Measurements from ENCODE around the gene NDUFB8. TPM values are rescaled to one million over a fixed set of nuclear protein-coding genes. Genes with fewer than 3 reads are reported as not detected.
A peak's percentile ranks its signal among the peaks of the same experiment; 100 is the strongest.

The NDUFB8 gene
- total RNA-seq, 5 donors from 2014 or later (not counting 1 experiment from before 2014, with no cell fraction given), result 138 to 175 (median 166) TPM

- Mint-ChIP-seq H3K27me3 (no peaks in the 10 kb centered on the region), H3K27ac (no peak overlapping the region)
- WGBS (ENCODE audit: insufficient coverage), result no CpG with 5 or more reads among the region's 5 CpGs
Measured at GRCh38 chr10:100522107-100522801, 7.4 kb downstream of the NDUFB8 start.

GRCh38 chr10:100520811-100521210 is 8.9 kb downstream of the NDUFB8 start:
- Mint-ChIP-seq H3K27me3 (no peaks in the 10 kb centered on the region), H3K4me1 (peaks cover 16 to 18% (median 17%) of the 10 kb centered on the region in 3 donors), H3K27ac (peak overlapping the region in 1 of 2 donors; percentile 55), H3K36me3 (peaks cover 27% of the 10 kb centered on the region), H3K4me3 (no peak overlapping the region), H3K9me3 (no peaks in the 10 kb centered on the region)
- ATAC-seq (replicated peaks in 1 of 4), result no peak
- Histone ChIP-seq H3K9me3 (no peaks in the 10 kb centered on the region), H3K27me3 (replicated peaks in 1 of 2; ENCODE audit: control insufficient read depth in 2 of 2, extremely low read depth in 1 of 2, insufficient read depth in 2 of 2, low read length in 1 of 2) (no peaks in the 10 kb centered on the region), H3K4me3 (ENCODE audit: control insufficient read depth in 1 of 2, extremely low read depth in 1 of 2, low read length in 1 of 2) (no peak overlapping the region), H3K36me3 (ENCODE audit: control insufficient read depth in 2 of 2, extremely low read depth in 1 of 2, insufficient read depth in 1 of 2, low read length in 1 of 2) (peaks cover 2 to 29% of the 10 kb centered on the region in 2 donors), H3K4me1 (ENCODE audit: control insufficient read depth in 1 of 2, extremely low read depth in 1 of 2, insufficient read depth in 2 of 2, low read length in 2 of 2) (peaks cover 7 to 11% of the 10 kb centered on the region in 2 experiments), H3K27ac (ENCODE audit: low read length) (no peak overlapping the region)
- DNase-seq, result no peak
- POLR2A ChIA-PET, result interaction anchor here in 1 of 2 donors (0.5 kb wide), 1 partner anchor 1509 kb away, joined by 4 read pairs; no protein-coding TSS in a partner anchor
- CTCF ChIA-PET, result interaction anchor here in 1 of 2 donors (0.6 to 0.8 kb wide), 3 partner anchors 11 to 183 kb away, joined by 3 to 5 read pairs (median 4); no protein-coding TSS in a partner anchor
- no CpG with 5 or more reads among the region's 3 CpGs for WGBS (ENCODE audit: insufficient coverage)

More at GRCh38 chr10:100522107-100522801, 7.4 kb downstream of the NDUFB8 start:
- Histone ChIP-seq H3K4me3 (ENCODE audit: control insufficient read depth in 1 of 2, extremely low read depth in 1 of 2, low read length in 1 of 2) (no peak overlapping the region), H3K4me1 (ENCODE audit: control insufficient read depth in 1 of 2, extremely low read depth in 1 of 2, insufficient read depth in 2 of 2, low read length in 2 of 2) (peaks cover 9 to 11% of the 10 kb centered on the region in 2 experiments), H3K27me3 (replicated peaks in 1 of 2; ENCODE audit: control insufficient read depth in 2 of 2, extremely low read depth in 1 of 2, insufficient read depth in 2 of 2, low read length in 1 of 2) (no peaks in the 10 kb centered on the region), H3K27ac (ENCODE audit: low read length) (no peak overlapping the region), H3K9me3 (no peaks in the 10 kb centered on the region), H3K36me3 (ENCODE audit: control insufficient read depth in 2 of 2, extremely low read depth in 1 of 2, insufficient read depth in 1 of 2, low read length in 1 of 2) (peaks cover 2 to 43% of the 10 kb centered on the region in 2 donors)
- Mint-ChIP-seq H3K4me1 (peaks cover 25 to 28% (median 26%) of the 10 kb centered on the region in 3 donors), H3K36me3 (peaks cover 29% of the 10 kb centered on the region), H3K4me3 (no peak overlapping the region), H3K9me3 (no peaks in the 10 kb centered on the region)
- ATAC-seq (replicated peaks in 1 of 4), result no peak
- DNase-seq, result no peak
- POLR2A ChIA-PET, result interaction anchor here (0.6 to 1.0 kb wide), 3 partner anchors 12 to 149 kb away, joined by 3 to 4 read pairs (median 3); partner anchors contain the start of gene HIF1AN (in 1 of the 2)
- CTCF ChIA-PET, result interaction anchor here in 1 of 2 donors (0.8 to 2.1 kb wide), 2 partner anchors 11 to 12 kb away, joined by 3 to 15 read pairs; no protein-coding TSS in a partner anchor

GRCh38 chr10:100519311-100520051 is 10.2 kb downstream of the NDUFB8 start, which contains the start of gene SEC31B:
TSS of gene SEC31B (minus strand) at chr10:100519861. CDS start at chr10:100516952, 2,909 bp downstream.
- 62% methylated on average over 70 of the region's 72 CpGs for WGBS (ENCODE audit: insufficient coverage)
- H3K27ac Mint-ChIP-seq, result peak within 1 kb of the TSS in 1 of 2 donors; percentile 55
- no peak for DNase-seq

GRCh38 chr10:100518761-100519241 is 10.9 kb downstream of the NDUFB8 start:
- Histone ChIP-seq H3K36me3 (ENCODE audit: control insufficient read depth in 2 of 2, extremely low read depth in 1 of 2, insufficient read depth in 1 of 2, low read length in 1 of 2) (peaks cover 1 to 9% of the 10 kb centered on the region in 2 donors), H3K27ac (ENCODE audit: low read length) (no peak overlapping the region), H3K4me3 (ENCODE audit: control insufficient read depth in 1 of 2, extremely low read depth in 1 of 2, low read length in 1 of 2) (peak overlapping the region in 1 of 2 donors; percentile 46), H3K9me3 (no peaks in the 10 kb centered on the region), H3K4me1 (ENCODE audit: control insufficient read depth in 1 of 2, extremely low read depth in 1 of 2, insufficient read depth in 2 of 2, low read length in 2 of 2) (peaks cover 7 to 11% of the 10 kb centered on the region in 2 experiments), H3K27me3 (replicated peaks in 1 of 2; ENCODE audit: control insufficient read depth in 2 of 2, extremely low read depth in 1 of 2, insufficient read depth in 2 of 2, low read length in 1 of 2) (no peaks in the 10 kb centered on the region)
- peak overlapping the region in 1 of 3 donors; percentile 17 for H3K4me3 Mint-ChIP-seq
- no peaks in the 10 kb centered on the region for H3K27me3 Mint-ChIP-seq
- peaks cover 20% of the 10 kb centered on the region for H3K36me3 Mint-ChIP-seq
- H3K27ac Mint-ChIP-seq, result peak overlapping the region in 1 of 2 donors; percentile 28
- ChIA-PET POLR2A (interaction anchor here in 1 of 2 donors (0.6 to 1.1 kb wide), 2 partner anchors 10 to 173 kb away, joined by 3 read pairs; no protein-coding TSS in a partner anchor), CTCF (interaction anchor here (0.5 to 2.6 kb wide), 37 partner anchors 8 to 443 kb away, joined by 3 to 56 read pairs (median 4); partner anchors contain the start of genes HIF1AN (in 1 of the 2), NDUFB8 (in 1 of the 2) and SCD (in 1 of the 2))
- H3K9me3 Mint-ChIP-seq, result no peaks in the 10 kb centered on the region
- peaks cover 11 to 15% (median 12%) of the 10 kb centered on the region in 3 donors for H3K4me1 Mint-ChIP-seq
- DNase-seq, result peak in 27 of 35 experiments; percentile 12 to 77 (median 46)
- no CpG with 5 or more reads among the region's 7 CpGs for WGBS (ENCODE audit: insufficient coverage)
- peak; percentile 65 to 78 (median 72) for ATAC-seq (replicated peaks in 1 of 4)

More at GRCh38 chr10:100519311-100520051, 10.2 kb downstream of the NDUFB8 start, which contains the start of gene SEC31B:
- H3K36me3 Mint-ChIP-seq, result peaks cover 21% of the 10 kb centered on the region
- CTCF ChIA-PET, result interaction anchor here (0.6 to 2.6 kb wide), 28 partner anchors 7 to 306 kb away, joined by 3 to 56 read pairs (median 4); partner anchors contain the start of genes HIF1AN (in 1 of the 2), NDUFB8 (in 1 of the 2) and SCD (in 1 of the 2)
- no peaks in the 10 kb centered on the region for H3K27me3 Mint-ChIP-seq
- H3K4me1 Mint-ChIP-seq, result peaks cover 11 to 16% (median 12%) of the 10 kb centered on the region in 3 donors
- Histone ChIP-seq H3K9me3 (no peaks in the 10 kb centered on the region), H3K4me3 (ENCODE audit: control insufficient read depth in 1 of 2, extremely low read depth in 1 of 2, low read length in 1 of 2) (peak within 1 kb of the TSS in 1 of 2 donors; percentile 46), H3K36me3 (ENCODE audit: control insufficient read depth in 2 of 2, extremely low read depth in 1 of 2, insufficient read depth in 1 of 2, low read length in 1 of 2) (peaks cover 2 to 16% of the 10 kb centered on the region in 2 donors), H3K27me3 (replicated peaks in 1 of 2; ENCODE audit: control insufficient read depth in 2 of 2, extremely low read depth in 1 of 2, insufficient read depth in 2 of 2, low read length in 1 of 2) (no peaks in the 10 kb centered on the region), H3K4me1 (ENCODE audit: control insufficient read depth in 1 of 2, extremely low read depth in 1 of 2, insufficient read depth in 2 of 2, low read length in 2 of 2) (peaks cover 7 to 11% of the 10 kb centered on the region in 2 experiments), H3K27ac (ENCODE audit: low read length) (no peak within 1 kb of the TSS)
- H3K4me3 Mint-ChIP-seq, result peak within 1 kb of the TSS in 1 of 3 donors; percentile 17
- peak in 3 of 4 experiments; percentile 18 to 20 (median 19) for ATAC-seq (replicated peaks in 1 of 4)
- no peaks in the 10 kb centered on the region for H3K9me3 Mint-ChIP-seq
- POLR2A ChIA-PET, result interaction anchor here in 1 of 2 donors (1.1 kb wide), 1 partner anchor 11 kb away, joined by 3 read pairs; no protein-coding TSS in a partner anchor

- Histone ChIP-seq H3K4me1 (ENCODE audit: control insufficient read depth in 1 of 2, extremely low read depth in 1 of 2, insufficient read depth in 2 of 2, low read length in 2 of 2) (peaks cover 10 to 16% of the 10 kb centered on the region in 2 experiments), H3K27ac (ENCODE audit: low read length) (no peak overlapping the region), H3K36me3 (ENCODE audit: control insufficient read depth in 2 of 2, extremely low read depth in 1 of 2, insufficient read depth in 1 of 2, low read length in 1 of 2) (peaks cover 0 to under 1% of the 10 kb centered on the region in 2 donors), H3K9me3 (no peaks in the 10 kb centered on the region), H3K4me3 (ENCODE audit: control insufficient read depth in 1 of 2, extremely low read depth in 1 of 2, low read length in 1 of 2) (no peak overlapping the region), H3K27me3 (replicated peaks in 1 of 2; ENCODE audit: control insufficient read depth in 2 of 2, extremely low read depth in 1 of 2, insufficient read depth in 2 of 2, low read length in 1 of 2) (no peaks in the 10 kb centered on the region)
- no peak overlapping the region for H3K27ac Mint-ChIP-seq
- ChIA-PET POLR2A (interaction anchor here in 1 of 2 donors (1.0 to 1.3 kb wide), 2 partner anchors 19 to 146 kb away, joined by 3 to 4 read pairs; partner anchors contain the start of gene HIF1AN), CTCF (interaction anchor here (0.6 to 2.6 kb wide), 4 partner anchors 35 to 84 kb away, joined by 3 to 25 read pairs (median 10); no protein-coding TSS in a partner anchor)
- H3K4me1 Mint-ChIP-seq, result peaks cover 22 to 26% (median 23%) of the 10 kb centered on the region in 3 donors
- ATAC-seq (replicated peaks in 1 of 4) (no peak), DNase-seq (no peak)
- WGBS (ENCODE audit: insufficient coverage), result 96% methylated on average over 2 of the region's 2 CpGs
- peaks cover 22% of the 10 kb centered on the region for H3K36me3 Mint-ChIP-seq
- H3K27me3 Mint-ChIP-seq, result no peaks in the 10 kb centered on the region
- H3K4me3 Mint-ChIP-seq, result no peak overlapping the region
- H3K9me3 Mint-ChIP-seq, result no peaks in the 10 kb centered on the region
Measured at GRCh38 chr10:100516847-100517246, 12.8 kb downstream of the NDUFB8 start.
